Activated naive CD4-positive, alpha-beta T cell treated with anti-CD3 and anti-CD28 coated beads for 36 hours (primary cell): ENCODE data around the gene CCDC136. TPM values are rescaled to one million over a fixed set of nuclear protein-coding genes. Genes with fewer than 3 reads are reported as not detected.

Source experiments
- CTCF ChIA-PET: fragments of 350-600 bp; sonication (Branson Sonifier 250); formaldehyde crosslinking; loops from one replicate; lab custom pipeline; 2021; ENCODE audit warnings: antibody characterized with exemption; lab: Charles Lee
- DNase-seq: peaks from one replicate; pipeline ENCODE4 v3.0.0-alpha.2; 2020
- H3K27ac Mint-ChIP-seq: one replicate; pipeline ENCODE4 v1.8.0; 2021; ENCODE audit warnings: mild to moderate bottlenecking, mixed read lengths
- H3K27me3 Mint-ChIP-seq: one replicate; pipeline ENCODE4 v1.8.0; 2021; ENCODE audit warnings: low read depth, mixed read lengths
- H3K36me3 Mint-ChIP-seq: one replicate; pipeline ENCODE4 v1.8.0; 2021; ENCODE audit warnings: low read depth, mixed read lengths
- H3K4me1 Mint-ChIP-seq: one replicate; pipeline ENCODE4 v1.8.0; 2021; ENCODE audit warnings: low read depth, mixed read lengths
- H3K4me3 Mint-ChIP-seq: one replicate; pipeline ENCODE4 v1.8.0; 2021; ENCODE audit warnings: mild to moderate bottlenecking, moderate library complexity, mixed read lengths
- H3K9me3 Mint-ChIP-seq: one replicate; pipeline ENCODE4 v1.8.0; 2021; ENCODE audit warnings: mixed read lengths
- intact Hi-C: fragments of 100-400 bp; cut with micrococcal nuclease; formaldehyde crosslinking; loops from one replicate; pipeline ENCODE4 v1.15.1; 2023
- total RNA-seq, 2 experiments: library from RNA; stranded (reverse); gene quantifications; one replicate each; pipeline ENCODE4 v1.2.3, GENCODE V29; 2021

Gene CCDC136
- total RNA-seq, 2 experiments from 2014 or later = 4.2 to 5.9 TPM

DNA sequence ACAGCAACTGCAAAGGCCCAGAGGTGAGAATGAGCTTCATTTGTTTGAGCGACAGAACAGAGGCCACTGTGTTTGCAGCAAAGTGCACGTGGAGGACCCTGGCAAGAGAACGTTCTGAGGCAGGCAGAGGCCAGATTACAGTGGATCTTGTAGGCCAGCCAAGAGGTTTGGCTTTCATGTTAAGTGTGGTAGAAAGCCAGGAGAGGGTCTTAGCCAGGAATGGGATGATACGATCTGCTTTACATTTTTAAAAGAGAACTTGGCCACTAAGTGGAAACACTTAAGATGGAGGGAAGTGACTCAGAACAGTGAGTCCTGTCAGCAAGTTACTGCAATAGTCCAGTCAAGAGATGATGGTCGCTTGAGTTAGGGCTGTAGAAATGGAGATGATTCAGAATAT lies 4.6 kb downstream of the CCDC136 start:
- Mint-ChIP-seq H3K4me1 (no peaks in the 10 kb centered on the region), H3K27me3 (no peaks in the 10 kb centered on the region), H3K9me3 (no peaks in the 10 kb centered on the region), H3K4me3 (no peak overlapping the region), H3K27ac (no peak overlapping the region), H3K36me3 (peaks cover under 1% of the 10 kb centered on the region)
- CTCF ChIA-PET = interaction anchor here (1.3 kb wide), 1 partner anchor 87 kb away, joined by 4 read pairs; no protein-coding TSS in a partner anchor
- intact Hi-C loops = no loop called here
- no peak for DNase-seq

DNA sequence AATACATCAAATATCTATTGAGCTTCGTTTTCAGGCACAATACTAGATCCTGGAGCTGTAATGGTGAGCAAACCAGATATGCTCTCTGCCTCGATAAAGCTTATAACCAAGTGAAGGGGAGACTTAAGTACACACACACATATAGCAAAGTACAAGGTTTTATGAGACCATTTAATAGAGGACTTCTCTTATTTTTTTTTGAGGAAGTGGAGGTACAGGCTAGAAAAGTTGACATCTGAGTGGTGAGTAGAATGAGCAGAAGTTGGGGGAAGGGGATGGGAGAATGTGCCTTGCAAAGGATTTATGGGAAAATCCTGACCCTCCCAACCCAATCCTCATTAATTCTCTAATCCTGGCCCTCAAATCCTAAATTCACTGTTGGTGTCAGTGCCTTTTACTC lies 7.7 kb downstream of the CCDC136 start:
- DNase-seq = no peak
- no peak overlapping the region for H3K4me3 Mint-ChIP-seq
- H3K27me3 Mint-ChIP-seq = no peaks in the 10 kb centered on the region
- no peaks in the 10 kb centered on the region for H3K9me3 Mint-ChIP-seq
- H3K27ac Mint-ChIP-seq = no peak overlapping the region
- intact Hi-C loops = no loop called here
- H3K4me1 Mint-ChIP-seq = no peaks in the 10 kb centered on the region
- peaks cover 1% of the 10 kb centered on the region for H3K36me3 Mint-ChIP-seq
- CTCF ChIA-PET = interaction anchor here (0.6 kb wide), 1 partner anchor 542 kb away, joined by 3 read pairs; no protein-coding TSS in a partner anchor

DNA sequence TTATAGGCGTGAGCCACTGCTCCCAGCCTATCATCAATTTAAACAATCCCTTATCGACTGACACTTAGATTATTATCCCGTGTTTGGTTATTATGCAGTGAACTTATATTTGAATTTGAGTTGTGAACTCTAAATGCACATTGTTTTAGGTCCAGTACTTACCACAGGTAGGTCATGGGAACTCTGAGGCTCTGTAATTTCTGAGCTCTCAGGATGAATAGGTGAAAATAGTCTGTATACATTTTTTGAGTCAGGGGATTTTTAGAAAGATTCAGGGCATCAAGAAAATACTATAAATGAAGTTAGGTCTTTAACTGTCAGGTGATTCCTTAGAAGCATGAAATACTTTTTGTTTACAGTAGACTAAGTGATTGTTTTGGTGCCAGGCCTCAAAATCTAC lies 8.8 kb downstream of the CCDC136 start:
- H3K27me3 Mint-ChIP-seq = no peaks in the 10 kb centered on the region
- DNase-seq = no peak
- peaks cover 1% of the 10 kb centered on the region for H3K36me3 Mint-ChIP-seq
- no peak overlapping the region for H3K4me3 Mint-ChIP-seq
- H3K4me1 Mint-ChIP-seq = no peaks in the 10 kb centered on the region
- H3K9me3 Mint-ChIP-seq = no peaks in the 10 kb centered on the region
- intact Hi-C loops = no loop called here
- CTCF ChIA-PET = interaction anchor here (1.0 kb wide), 1 partner anchor 83 kb away, joined by 3 read pairs; no protein-coding TSS in a partner anchor
- no peak overlapping the region for H3K27ac Mint-ChIP-seq

DNA sequence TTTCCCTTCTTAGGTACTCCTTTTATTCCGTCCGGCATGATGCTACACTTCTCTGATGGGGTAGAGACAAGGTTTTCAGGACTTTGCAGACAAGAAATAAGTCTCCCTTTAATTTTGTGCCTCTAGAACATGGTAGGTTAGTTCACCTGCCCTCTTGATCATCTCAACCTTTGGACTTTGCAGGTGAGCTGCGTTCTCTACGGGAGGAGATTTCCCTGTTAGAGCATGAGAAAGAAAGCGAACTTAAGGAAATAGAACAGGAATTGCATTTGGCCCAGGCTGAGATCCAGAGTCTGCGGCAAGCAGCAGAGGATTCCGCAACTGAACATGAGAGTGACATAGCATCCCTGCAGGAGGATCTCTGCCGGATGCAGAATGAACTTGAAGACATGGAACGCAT lies 9.2 kb downstream of the CCDC136 start:
- Mint-ChIP-seq H3K27me3 (no peaks in the 10 kb centered on the region), H3K4me1 (no peaks in the 10 kb centered on the region), H3K4me3 (no peak overlapping the region), H3K27ac (no peak overlapping the region), H3K9me3 (no peaks in the 10 kb centered on the region), H3K36me3 (peaks cover 1% of the 10 kb centered on the region)
- intact Hi-C loops = no loop called here
- CTCF ChIA-PET = interaction anchor here (1.0 kb wide), 1 partner anchor 82 kb away, joined by 3 read pairs; no protein-coding TSS in a partner anchor
- DNase-seq = no peak

DNA sequence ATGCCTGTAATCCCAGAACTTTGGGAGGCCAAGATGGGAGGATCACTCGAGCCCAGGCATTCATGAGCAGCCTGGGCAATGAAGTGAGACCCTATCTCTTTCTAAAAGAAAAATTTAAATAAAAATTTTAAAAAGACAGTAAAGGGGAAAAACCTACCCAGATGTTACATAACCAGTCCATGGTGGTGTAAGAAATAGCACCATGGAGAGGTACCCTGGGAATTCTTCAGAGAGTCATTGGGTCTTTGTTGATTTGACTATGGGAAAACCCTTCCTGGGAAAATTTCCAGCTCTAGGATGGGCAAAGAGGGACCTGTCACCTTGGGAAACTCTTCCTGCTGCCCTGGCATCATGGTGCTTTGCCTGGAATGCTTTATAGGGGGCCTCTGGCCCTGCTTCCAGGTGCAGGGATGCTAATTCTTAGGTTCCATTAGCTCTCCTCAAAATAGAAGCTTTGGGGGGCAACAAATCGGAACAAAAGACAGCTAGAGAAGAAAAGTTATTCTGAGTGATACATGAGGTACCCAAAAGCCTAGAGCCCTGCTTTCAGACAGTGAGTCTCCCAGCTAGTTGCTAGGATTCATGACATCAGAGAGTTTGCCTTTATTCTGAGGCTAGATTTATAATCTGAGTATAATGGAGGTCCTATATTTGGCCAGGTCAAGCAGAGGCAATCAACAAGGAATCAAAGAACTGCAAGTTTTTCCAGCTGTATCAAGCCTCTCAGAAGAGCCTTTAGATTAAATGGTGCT lies 10.1 kb downstream of the CCDC136 start:
- Mint-ChIP-seq H3K4me1 (no peaks in the 10 kb centered on the region), H3K27ac (no peak overlapping the region), H3K36me3 (peaks cover 1% of the 10 kb centered on the region), H3K27me3 (no peaks in the 10 kb centered on the region), H3K9me3 (no peaks in the 10 kb centered on the region), H3K4me3 (no peak overlapping the region)
- intact Hi-C loops = no loop called here
- CTCF ChIA-PET = no interaction called here
- DNase-seq = no peak

DNA sequence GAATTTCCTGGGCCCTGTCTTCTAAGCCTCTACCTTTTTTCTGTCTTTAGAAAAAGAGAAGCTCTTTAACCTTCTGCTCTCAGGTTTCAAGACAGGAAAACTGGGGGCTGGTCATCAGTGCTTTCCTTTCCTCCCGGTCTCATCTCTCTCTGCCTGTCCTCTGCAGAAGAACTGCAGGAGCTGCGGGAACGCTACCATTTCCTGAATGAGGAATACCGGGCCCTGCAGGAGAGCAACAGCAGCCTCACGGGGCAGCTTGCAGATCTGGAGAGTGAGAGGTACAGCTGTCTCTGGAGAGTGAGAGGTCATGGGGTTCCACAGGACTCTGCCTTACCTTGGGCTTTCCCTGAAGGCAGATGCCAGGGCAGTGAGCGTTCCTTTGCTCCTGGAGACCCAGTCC lies 12.7 kb downstream of the CCDC136 start:
- H3K4me3 Mint-ChIP-seq = no peak overlapping the region
- CTCF ChIA-PET = no interaction called here
- H3K9me3 Mint-ChIP-seq = no peaks in the 10 kb centered on the region
- H3K36me3 Mint-ChIP-seq = peaks cover 1% of the 10 kb centered on the region
- no peaks in the 10 kb centered on the region for H3K4me1 Mint-ChIP-seq
- no peak for DNase-seq
- intact Hi-C loops = no loop called here
- H3K27me3 Mint-ChIP-seq = no peaks in the 10 kb centered on the region
- no peak overlapping the region for H3K27ac Mint-ChIP-seq

DNA sequence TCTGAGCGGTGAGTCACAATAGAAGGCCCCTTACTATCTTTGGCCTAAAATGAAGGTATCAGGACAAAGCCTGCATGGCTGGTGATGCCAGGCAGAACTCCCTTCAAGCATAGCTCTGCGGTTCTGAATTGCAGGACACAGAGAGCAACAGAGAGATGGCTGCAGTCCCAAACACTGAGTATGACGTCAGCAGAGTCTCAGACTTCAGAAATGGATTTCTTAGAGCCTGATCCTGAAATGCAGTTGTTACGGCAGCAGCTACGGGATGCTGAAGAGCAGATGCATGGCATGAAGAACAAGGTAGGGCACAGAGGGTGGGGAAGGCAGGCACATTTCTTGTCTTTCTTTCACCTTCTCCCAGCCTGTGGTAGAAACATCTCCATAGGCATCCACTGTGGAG lies 13.5 kb downstream of the CCDC136 start:
- no peak overlapping the region for H3K27ac Mint-ChIP-seq
- CTCF ChIA-PET = no interaction called here
- peaks cover 1% of the 10 kb centered on the region for H3K36me3 Mint-ChIP-seq
- no peak for DNase-seq
- H3K4me1 Mint-ChIP-seq = no peaks in the 10 kb centered on the region
- H3K27me3 Mint-ChIP-seq = no peaks in the 10 kb centered on the region
- intact Hi-C loops = no loop called here
- no peaks in the 10 kb centered on the region for H3K9me3 Mint-ChIP-seq
- no peak overlapping the region for H3K4me3 Mint-ChIP-seq

DNA sequence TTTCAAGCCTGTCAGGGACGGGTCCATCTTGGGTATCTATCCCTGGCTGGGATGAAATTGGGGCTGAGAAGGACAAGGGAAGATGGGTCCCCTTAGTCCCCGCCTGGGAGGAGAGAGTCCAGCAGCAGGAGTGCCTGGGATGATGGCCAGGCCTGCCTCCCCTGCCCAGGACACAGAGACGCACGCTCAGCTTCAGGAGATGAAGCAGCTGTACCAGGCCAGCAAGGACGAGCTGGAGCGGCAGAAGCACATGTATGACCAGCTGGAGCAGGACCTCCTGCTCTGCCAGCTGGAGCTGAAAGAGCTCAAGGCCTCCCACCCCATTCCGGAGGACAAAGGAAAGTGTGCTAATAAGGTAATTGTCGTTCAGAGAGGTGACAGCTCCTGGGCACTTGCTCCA lies 15.4 kb downstream of the CCDC136 start:
- no peaks in the 10 kb centered on the region for H3K27me3 Mint-ChIP-seq
- no peak overlapping the region for H3K4me3 Mint-ChIP-seq
- no peaks in the 10 kb centered on the region for H3K4me1 Mint-ChIP-seq
- no peak overlapping the region for H3K27ac Mint-ChIP-seq
- no peaks in the 10 kb centered on the region for H3K9me3 Mint-ChIP-seq
- H3K36me3 Mint-ChIP-seq = no peaks in the 10 kb centered on the region
- intact Hi-C loops = no loop called here
- DNase-seq = no peak
- CTCF ChIA-PET = interaction anchor here (1.0 to 2.6 kb wide), 3 partner anchors 13 to 434 kb away, joined by 3 to 10 read pairs (median 3); no protein-coding TSS in a partner anchor

DNA sequence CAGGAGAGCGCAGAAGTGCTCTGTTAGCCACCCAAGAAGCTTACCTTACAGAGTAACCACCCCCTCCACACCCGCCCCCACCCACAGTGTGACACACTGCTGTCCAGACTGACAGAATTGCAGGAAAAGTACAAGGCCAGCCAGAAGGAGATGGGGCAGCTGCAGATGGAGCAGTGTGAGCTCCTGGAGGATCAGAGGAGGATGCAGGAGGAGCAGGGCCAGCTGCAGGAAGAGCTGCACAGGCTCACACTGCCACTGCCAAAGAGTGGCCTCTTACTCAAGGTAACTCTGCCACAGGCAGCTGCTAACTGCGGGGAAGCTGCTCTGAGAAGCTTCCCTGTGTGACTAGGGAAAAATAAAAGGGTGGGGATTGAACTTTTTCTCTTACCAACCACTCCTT lies 17.6 kb downstream of the CCDC136 start:
- intact Hi-C loops = no loop called here
- H3K27ac Mint-ChIP-seq = no peak overlapping the region
- no peak overlapping the region for H3K4me3 Mint-ChIP-seq
- no peak for DNase-seq
- CTCF ChIA-PET = interaction anchor here (0.7 to 2.1 kb wide), 2 partner anchors 34 to 100 kb away, joined by 3 to 7 read pairs; no protein-coding TSS in a partner anchor
- no peaks in the 10 kb centered on the region for H3K36me3 Mint-ChIP-seq
- H3K9me3 Mint-ChIP-seq = no peaks in the 10 kb centered on the region
- H3K4me1 Mint-ChIP-seq = no peaks in the 10 kb centered on the region
- no peaks in the 10 kb centered on the region for H3K27me3 Mint-ChIP-seq

DNA sequence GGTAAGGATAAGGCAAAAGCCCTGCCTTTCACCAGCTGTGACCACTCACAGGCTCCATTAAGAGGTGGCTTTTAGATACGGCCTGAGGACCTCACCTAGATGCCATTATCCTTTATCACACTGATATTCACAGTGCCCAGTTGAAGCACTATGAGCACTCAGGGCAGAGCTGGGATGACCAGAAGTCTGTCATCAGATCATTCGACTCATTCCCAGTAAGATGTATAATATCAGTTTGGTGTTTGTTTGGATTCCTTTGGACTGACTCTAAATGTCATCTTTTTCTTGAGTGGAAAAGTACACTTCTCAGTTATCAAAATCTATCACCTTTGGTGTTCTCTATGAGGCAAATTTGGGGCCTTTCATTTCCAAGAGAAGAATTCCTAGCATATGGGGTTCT lies 18.7 kb downstream of the CCDC136 start:
- no peak for DNase-seq
- H3K36me3 Mint-ChIP-seq = no peaks in the 10 kb centered on the region
- H3K27ac Mint-ChIP-seq = no peak overlapping the region
- intact Hi-C loops = no loop called here
- no peak overlapping the region for H3K4me3 Mint-ChIP-seq
- no peaks in the 10 kb centered on the region for H3K9me3 Mint-ChIP-seq
- no peaks in the 10 kb centered on the region for H3K4me1 Mint-ChIP-seq
- CTCF ChIA-PET = interaction anchor here (0.8 to 2.1 kb wide), 2 partner anchors 33 to 281 kb away, joined by 3 to 7 read pairs; no protein-coding TSS in a partner anchor
- H3K27me3 Mint-ChIP-seq = no peaks in the 10 kb centered on the region

GRCh38 chr7:128810997-128811396 lies 19.2 kb downstream of the CCDC136 start:
- Mint-ChIP-seq H3K36me3 (no peaks in the 10 kb centered on the region), H3K4me3 (no peak overlapping the region), H3K27ac (no peak overlapping the region), H3K9me3 (no peaks in the 10 kb centered on the region), H3K4me1 (no peaks in the 10 kb centered on the region), H3K27me3 (no peaks in the 10 kb centered on the region)
- intact Hi-C loops = no loop called here
- no peak for DNase-seq
- CTCF ChIA-PET = interaction anchor here (1.2 kb wide), 1 partner anchor 16 kb away, joined by 3 read pairs; no protein-coding TSS in a partner anchor

GRCh38 chr7:128811631-128812430 lies 20.1 kb downstream of the CCDC136 start:
- Mint-ChIP-seq H3K4me3 (no peak overlapping the region), H3K9me3 (no peaks in the 10 kb centered on the region), H3K4me1 (no peaks in the 10 kb centered on the region), H3K36me3 (no peaks in the 10 kb centered on the region), H3K27me3 (no peaks in the 10 kb centered on the region), H3K27ac (no peak overlapping the region)
- intact Hi-C loops = no loop called here
- CTCF ChIA-PET = interaction anchor here (1.2 kb wide), 1 partner anchor 17 kb away, joined by 3 read pairs; no protein-coding TSS in a partner anchor
- DNase-seq = no peak
